Naive thymus-derived CD4-positive, alpha-beta T cell (primary cell): Measurements from ENCODE around the gene FGFR1OP2. TPM values are rescaled to one million over a fixed set of nuclear protein-coding genes. Genes with fewer than 3 reads are reported as not detected.
A peak's percentile ranks its signal among the peaks of the same experiment; 100 is the strongest.

ENCODE experiments used
- ATAC-seq: fragments of 150-1000 bp; cut with Tn5 transposase; 2 replicates; pipeline ENCODE4 v1.10.0; 2021; ENCODE audit warnings: mild to moderate bottlenecking, moderate library complexity
- CTCF ChIA-PET: fragments of 350-600 bp; sonication (Branson Sonifier 250); formaldehyde crosslinking; loops from one replicate; lab custom pipeline; 2021; ENCODE audit warnings: antibody characterized with exemption; lab: Charles Lee
- POLR2A ChIA-PET: fragments of 350-600 bp; sonication (Branson Sonifier 250); formaldehyde crosslinking; loops from one replicate; lab custom pipeline; 2021; ENCODE audit warnings: antibody characterized with exemption, inconsistent platforms; lab: Charles Lee
- DNase-seq, 9 donors: peaks; one replicate each; pipeline versions ENCODE4 v3.0.0 to v3.0.0-alpha.2; 2020 to 2022; ENCODE audit warnings: mixed read lengths in 1 of 9
- H3K27ac ChIP-seq: one replicate; pipeline ENCODE4 v1.7.0; 2013; ENCODE audit warnings: mild to moderate bottlenecking, low read depth, low read length, moderate library complexity
- H3K27me3 ChIP-seq, 2 donors: one replicate each; pipeline ENCODE4 v1.7.0; 2013; ENCODE audit warnings: low read length in 2 of 2, mild to moderate bottlenecking in 2 of 2, moderate library complexity in 2 of 2; ENCODE audit not compliant: control insufficient read depth in 2 of 2, insufficient read depth in 2 of 2
- H3K36me3 ChIP-seq, 3 experiments: 1 replicate in 2 of 3; 2 replicates in 1 of 3; pipeline ENCODE4 v1.7.0; 2013; ENCODE audit warnings: low read length in 3 of 3, mild to moderate bottlenecking in 3 of 3, moderate library complexity in 1 of 3; ENCODE audit not compliant: insufficient read depth in 3 of 3, control insufficient read depth in 2 of 3
- H3K4me1 ChIP-seq, 2 donors: one replicate each; pipeline ENCODE4 v1.7.0; 2013; ENCODE audit warnings: low read length in 2 of 2, mild to moderate bottlenecking in 2 of 2, moderate library complexity in 1 of 2; ENCODE audit not compliant: control insufficient read depth in 2 of 2, insufficient read depth in 2 of 2
- H3K4me3 ChIP-seq: 2 replicates; pipeline ENCODE4 v1.7.0; 2013; ENCODE audit warnings: mild to moderate bottlenecking, low read length
- H3K9me3 ChIP-seq, 3 experiments: 1 replicate in 2 of 3; 2 replicates in 1 of 3; pipeline ENCODE4 v1.7.0; 2013; ENCODE audit warnings: low read length in 3 of 3; ENCODE audit not compliant: control insufficient read depth in 2 of 3
- H3K27ac Mint-ChIP-seq, 9 donors: one replicate each; pipeline ENCODE4 v1.8.0; 2020 to 2022; ENCODE audit warnings: mixed read lengths in 9 of 9, mild to moderate bottlenecking in 8 of 9, moderate library complexity in 5 of 9, inconsistent platforms in 2 of 9
- H3K27me3 Mint-ChIP-seq, 5 donors: one replicate each; pipeline ENCODE4 v1.8.0; 2021 to 2022; ENCODE audit warnings: mixed read lengths in 5 of 5, mild to moderate bottlenecking in 1 of 5
- H3K36me3 Mint-ChIP-seq, 5 donors: one replicate each; pipeline ENCODE4 v1.8.0; 2020 to 2022; ENCODE audit warnings: mixed read lengths in 5 of 5, mild to moderate bottlenecking in 3 of 5, inconsistent platforms in 1 of 5
- H3K4me1 Mint-ChIP-seq, 7 donors: one replicate each; pipeline ENCODE4 v1.8.0; 2020 to 2022; ENCODE audit warnings: mixed read lengths in 7 of 7, mild to moderate bottlenecking in 3 of 7, inconsistent platforms in 1 of 7
- H3K4me3 Mint-ChIP-seq, 10 donors: one replicate each; pipeline ENCODE4 v1.8.0; 2020 to 2022; ENCODE audit warnings: mild to moderate bottlenecking in 10 of 10, mixed read lengths in 10 of 10, moderate library complexity in 6 of 10, inconsistent platforms in 2 of 10
- H3K9me3 Mint-ChIP-seq, 11 donors: one replicate each; pipeline ENCODE4 v1.8.0; 2020 to 2022; ENCODE audit warnings: mixed read lengths in 11 of 11, mild to moderate bottlenecking in 4 of 11, inconsistent platforms in 1 of 11, moderate library complexity in 1 of 11
- intact Hi-C, 2 donors: fragments of 100-400 bp; cut with micrococcal nuclease; formaldehyde crosslinking; loops; one replicate each; pipeline ENCODE4 v1.15.1; 2023
- polyA plus RNA-seq, 2 donors: library from polyadenylated mRNA; unstranded; fragments of 300-500 nt; fragmentation: Illumina TruSeq; gene quantifications; one replicate each; pipeline ENCODE4 v1.2.3, GENCODE V29; 2021
- total RNA-seq, 6 experiments: library from RNA in 5 of 6; stranded (reverse) in 5 of 6; gene quantifications; 1 replicate in 5 of 6; 2 replicates in 1 of 6; pipeline ENCODE4 v1.2.3 and lab custom pipeline; 2021 to 2026

The FGFR1OP2 gene
- total and polyA plus RNA-seq, 7 experiments from 2014 or later, result 35.6 to 90.3 (median 79.4) TPM

DNA sequence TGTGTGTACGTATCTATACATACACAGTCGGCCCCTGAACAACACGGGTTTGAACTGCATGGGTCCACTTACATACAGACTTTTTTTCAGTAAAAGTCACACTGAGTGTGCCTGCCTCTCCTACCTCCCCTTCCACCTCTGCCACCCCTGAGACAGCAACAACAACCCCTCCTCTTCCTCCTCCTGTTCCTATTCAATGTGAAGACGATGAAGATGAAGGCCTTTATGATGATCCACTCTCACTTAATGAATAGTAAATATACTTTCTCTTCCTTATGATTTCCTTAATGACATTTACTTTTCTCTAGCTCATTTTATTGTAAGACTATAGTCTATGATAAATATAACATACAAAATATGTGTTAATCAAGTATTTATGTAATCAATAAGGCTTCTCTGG lies 50.4 kb downstream of the FGFR1OP2 start:
- peaks cover 0 to 4% (median 0%) of the 10 kb centered on the region in 11 donors for H3K9me3 Mint-ChIP-seq
- POLR2A ChIA-PET, result no interaction called here
- H3K4me1 ChIP-seq, result no peaks in the 10 kb centered on the region
- peaks cover 0 to 27% (median 5%) of the 10 kb centered on the region in 7 donors for H3K4me1 Mint-ChIP-seq
- DNase-seq (no peak), ATAC-seq (no peak)
- H3K27ac ChIP-seq, result no peak overlapping the region
- peak overlapping the region in 2 of 9 donors; percentile 14 to 53 for H3K27ac Mint-ChIP-seq
- peaks cover 0 to 38% (median 0%) of the 10 kb centered on the region in 3 experiments for H3K36me3 ChIP-seq
- no peak overlapping the region for H3K4me3 ChIP-seq
- H3K27me3 ChIP-seq, result no peaks in the 10 kb centered on the region
- CTCF ChIA-PET, result no interaction called here
- no peak overlapping the region for H3K4me3 Mint-ChIP-seq
- H3K9me3 ChIP-seq, result no peaks in the 10 kb centered on the region
- intact Hi-C loops, result no loop called here
- peaks cover 21 to 64% (median 48%) of the 10 kb centered on the region in 5 donors for H3K36me3 Mint-ChIP-seq
- no peaks in the 10 kb centered on the region for H3K27me3 Mint-ChIP-seq

DNA sequence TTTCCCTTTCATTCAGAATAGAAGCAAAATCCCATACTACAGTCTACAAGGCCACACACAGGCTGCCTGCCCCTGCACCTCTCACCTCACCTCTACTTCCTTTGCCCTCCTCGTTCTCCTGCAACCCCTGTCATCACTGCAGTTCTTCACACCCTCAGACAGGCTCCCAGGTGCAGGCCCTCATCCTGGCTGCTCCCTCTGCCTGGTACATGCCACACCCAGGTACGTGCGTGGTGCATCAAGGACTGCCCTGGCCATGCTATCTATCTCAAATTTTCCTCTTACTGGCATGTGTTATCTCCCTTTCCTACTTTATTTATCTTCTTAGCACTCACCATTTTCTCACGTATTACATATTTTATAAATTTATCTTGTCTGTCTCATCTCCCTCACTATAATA lies 51.6 kb downstream of the FGFR1OP2 start:
- ATAC-seq (no peak), DNase-seq (no peak)
- Histone ChIP-seq H3K27me3 (no peaks in the 10 kb centered on the region), H3K27ac (no peak overlapping the region), H3K4me3 (no peak overlapping the region), H3K4me1 (no peaks in the 10 kb centered on the region), H3K9me3 (no peaks in the 10 kb centered on the region), H3K36me3 (peaks cover 0 to 43% (median 3%) of the 10 kb centered on the region in 3 experiments)
- Mint-ChIP-seq H3K36me3 (peaks cover 20 to 57% (median 43%) of the 10 kb centered on the region in 5 donors), H3K4me3 (no peak overlapping the region), H3K4me1 (peaks cover 0 to 23% (median 4%) of the 10 kb centered on the region in 7 donors), H3K9me3 (peaks cover 0 to 4% (median 0%) of the 10 kb centered on the region in 11 donors), H3K27me3 (no peaks in the 10 kb centered on the region), H3K27ac (peak overlapping the region in 3 of 9 donors; percentile 3 to 39 (median 17))
- ChIA-PET CTCF (no interaction called here), POLR2A (no interaction called here)
- intact Hi-C loops, result no loop called here

DNA sequence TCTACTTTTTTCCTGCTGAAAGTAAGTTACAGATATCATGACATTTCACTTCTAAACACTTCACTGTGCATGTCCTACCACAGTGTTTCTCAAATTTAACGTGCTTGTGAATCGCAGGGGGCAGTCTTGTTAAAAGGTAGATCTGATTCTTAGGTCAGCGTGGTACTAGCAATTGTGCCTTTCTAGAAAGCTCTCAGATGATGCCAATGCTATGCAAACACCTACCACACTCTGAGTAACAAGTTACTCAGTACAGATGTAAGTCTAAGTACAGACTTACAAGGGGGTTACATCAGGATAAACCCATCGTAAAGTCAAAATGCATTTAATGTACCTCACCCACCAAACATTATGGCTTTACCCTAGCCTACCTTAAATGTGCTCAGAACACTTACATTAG lies 53.6 kb downstream of the FGFR1OP2 start:
- ChIA-PET POLR2A (no interaction called here), CTCF (no interaction called here)
- Histone ChIP-seq H3K27me3 (no peaks in the 10 kb centered on the region), H3K9me3 (no peaks in the 10 kb centered on the region), H3K4me3 (no peak overlapping the region), H3K27ac (no peak overlapping the region), H3K4me1 (no peaks in the 10 kb centered on the region), H3K36me3 (peaks cover 3 to 52% (median 8%) of the 10 kb centered on the region in 3 experiments)
- Mint-ChIP-seq H3K9me3 (peaks cover 0 to 3% (median 0%) of the 10 kb centered on the region in 11 donors), H3K27me3 (no peaks in the 10 kb centered on the region), H3K4me1 (peaks cover 0 to 16% (median 4%) of the 10 kb centered on the region in 7 donors), H3K4me3 (no peak overlapping the region), H3K36me3 (peaks cover 13 to 56% (median 38%) of the 10 kb centered on the region in 5 donors), H3K27ac (no peak overlapping the region)
- intact Hi-C loops, result no loop called here
- ATAC-seq, result no peak
- no peak for DNase-seq

DNA sequence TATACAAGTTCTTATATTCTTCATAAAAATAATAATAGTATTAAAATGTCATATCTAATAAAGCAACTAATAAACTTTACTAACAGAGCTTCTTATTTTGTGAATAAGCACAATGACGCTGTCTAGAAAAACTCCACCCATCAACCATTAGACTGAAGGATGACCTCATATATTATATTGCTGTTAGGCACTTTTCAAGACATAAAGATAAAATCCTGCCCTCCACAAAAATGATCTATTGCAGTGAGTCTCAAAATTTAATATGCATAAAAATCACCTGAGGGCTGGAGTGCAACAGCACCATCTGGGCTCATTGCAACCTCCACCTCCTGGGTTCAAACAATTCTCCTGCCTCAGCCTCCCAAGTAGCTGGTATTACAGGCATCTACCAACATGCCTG lies 55.8 kb downstream of the FGFR1OP2 start:
- H3K27ac Mint-ChIP-seq, result no peak overlapping the region

DNA sequence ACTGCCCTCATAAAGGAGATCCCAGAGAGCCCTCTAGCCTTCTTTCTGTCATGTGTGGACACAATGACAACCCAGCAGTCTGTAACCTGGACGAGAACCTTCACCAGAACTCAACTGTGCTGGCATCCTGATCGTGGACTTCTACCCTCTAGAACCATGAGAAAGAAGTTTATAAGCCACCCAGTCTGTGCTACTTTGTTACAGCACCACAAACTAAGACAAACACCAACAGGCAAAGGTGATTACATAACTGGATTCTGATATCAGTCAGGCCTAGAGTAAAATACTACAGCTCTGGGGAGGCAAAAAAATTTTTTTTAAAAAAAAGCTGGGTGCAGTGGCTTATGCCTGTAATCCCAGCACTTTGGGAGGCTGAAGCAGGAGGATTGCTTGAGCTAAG lies 57.4 kb downstream of the FGFR1OP2 start:
- H3K27ac ChIP-seq, result no peak overlapping the region
- intact Hi-C loops, result no loop called here
- no peak overlapping the region for H3K4me3 ChIP-seq
- H3K36me3 Mint-ChIP-seq, result peaks cover 13 to 49% (median 21%) of the 10 kb centered on the region in 5 donors
- no peaks in the 10 kb centered on the region for H3K9me3 Mint-ChIP-seq
- no peak overlapping the region for H3K27ac Mint-ChIP-seq
- H3K36me3 ChIP-seq, result peaks cover 3 to 50% (median 9%) of the 10 kb centered on the region in 3 experiments
- ATAC-seq (no peak), DNase-seq (no peak)
- H3K4me1 ChIP-seq, result no peaks in the 10 kb centered on the region
- no peak overlapping the region for H3K4me3 Mint-ChIP-seq
- H3K4me1 Mint-ChIP-seq, result peaks cover 0 to 12% (median 8%) of the 10 kb centered on the region in 7 donors
- H3K9me3 ChIP-seq, result no peaks in the 10 kb centered on the region
- ChIA-PET POLR2A (interaction anchor here (1.2 kb wide), 1 partner anchor 17 kb away, joined by 4 read pairs; no protein-coding TSS in a partner anchor), CTCF (interaction anchor here (0.6 to 0.7 kb wide), 3 partner anchors 18 to 116 kb away, joined by 3 to 8 read pairs (median 3); partner anchors contain the start of gene TM7SF3)
- no peaks in the 10 kb centered on the region for H3K27me3 ChIP-seq
- no peaks in the 10 kb centered on the region for H3K27me3 Mint-ChIP-seq

More for the DNA sequence above, 55.8 kb downstream of the FGFR1OP2 start:
- Mint-ChIP-seq H3K4me1 (peaks cover 0 to 18% (median 6%) of the 10 kb centered on the region in 7 donors), H3K36me3 (peaks cover 13 to 52% (median 30%) of the 10 kb centered on the region in 5 donors), H3K4me3 (no peak overlapping the region), H3K27me3 (no peaks in the 10 kb centered on the region), H3K9me3 (no peaks in the 10 kb centered on the region)
- Histone ChIP-seq H3K4me3 (no peak overlapping the region), H3K27ac (no peak overlapping the region), H3K4me1 (no peaks in the 10 kb centered on the region), H3K36me3 (peaks cover 3 to 61% (median 9%) of the 10 kb centered on the region in 3 experiments), H3K9me3 (no peaks in the 10 kb centered on the region), H3K27me3 (no peaks in the 10 kb centered on the region)
- intact Hi-C loops, result no loop called here
- POLR2A ChIA-PET, result no interaction called here
- CTCF ChIA-PET, result interaction anchor here (1.6 kb wide), 1 partner anchor 14 kb away, joined by 3 read pairs; no protein-coding TSS in a partner anchor
- no peak for ATAC-seq
- DNase-seq, result no peak

DNA sequence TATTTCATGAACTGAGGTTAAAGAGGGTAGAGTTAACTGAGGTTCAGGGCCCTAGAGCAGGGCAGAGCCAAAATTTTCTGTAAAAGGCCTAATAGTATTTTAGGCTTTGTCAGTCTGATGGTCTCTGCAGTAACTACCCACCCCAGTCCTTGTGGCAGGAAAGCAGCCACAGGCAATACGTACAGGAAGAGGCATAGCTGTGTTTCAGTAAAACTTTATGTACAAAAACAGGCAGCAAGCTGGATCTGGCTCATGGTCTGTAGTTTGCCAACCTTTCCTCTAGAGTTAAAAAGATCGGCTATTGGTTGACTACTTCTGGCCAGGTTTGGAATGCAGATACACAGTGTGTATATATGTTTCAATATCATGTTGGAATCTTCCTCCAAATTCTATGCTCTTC lies 58.7 kb downstream of the FGFR1OP2 start:
- Histone ChIP-seq H3K4me3 (no peak overlapping the region), H3K27me3 (no peaks in the 10 kb centered on the region), H3K27ac (no peak overlapping the region), H3K4me1 (no peaks in the 10 kb centered on the region), H3K9me3 (no peaks in the 10 kb centered on the region), H3K36me3 (peaks cover 3 to 43% (median 9%) of the 10 kb centered on the region in 3 experiments)
- ChIA-PET CTCF (no interaction called here), POLR2A (interaction anchor here (1.2 kb wide), 1 partner anchor 16 kb away, joined by 4 read pairs; no protein-coding TSS in a partner anchor)
- H3K4me1 Mint-ChIP-seq, result peaks cover 0 to 18% (median 15%) of the 10 kb centered on the region in 7 donors
- peaks cover 13 to 57% (median 21%) of the 10 kb centered on the region in 5 donors for H3K36me3 Mint-ChIP-seq
- ATAC-seq (no peak), DNase-seq (no peak)
- no peaks in the 10 kb centered on the region for H3K27me3 Mint-ChIP-seq
- no peak overlapping the region for H3K27ac Mint-ChIP-seq
- intact Hi-C loops, result no loop called here
- H3K4me3 Mint-ChIP-seq, result no peak overlapping the region
- H3K9me3 Mint-ChIP-seq, result no peaks in the 10 kb centered on the region

DNA sequence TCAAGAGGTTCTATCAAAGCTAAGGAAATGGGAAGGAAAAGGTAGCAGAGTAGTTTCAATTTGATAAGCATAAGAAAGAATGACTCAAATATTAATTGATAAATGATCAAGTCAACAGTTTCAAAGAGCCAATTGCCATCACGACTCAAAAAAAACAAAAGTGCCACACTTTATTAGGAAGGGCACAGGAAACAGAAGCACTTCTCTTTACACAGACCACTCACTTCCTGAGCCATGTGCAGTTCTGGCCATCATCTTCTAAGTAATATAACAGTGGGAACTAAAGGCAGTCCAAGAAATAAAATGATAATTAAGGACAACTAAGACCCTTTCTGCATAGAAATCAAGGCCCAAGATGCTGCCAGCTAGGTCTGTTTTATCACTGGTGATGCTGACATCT lies 62.7 kb downstream of the FGFR1OP2 start:
- CTCF ChIA-PET, result no interaction called here
- H3K27ac Mint-ChIP-seq, result no peak overlapping the region

More for the DNA sequence above, 62.7 kb downstream of the FGFR1OP2 start:
- no peak overlapping the region for H3K27ac ChIP-seq
- H3K9me3 ChIP-seq, result no peaks in the 10 kb centered on the region
- H3K27me3 Mint-ChIP-seq, result no peaks in the 10 kb centered on the region
- H3K27me3 ChIP-seq, result no peaks in the 10 kb centered on the region
- H3K9me3 Mint-ChIP-seq, result no peaks in the 10 kb centered on the region
- POLR2A ChIA-PET, result interaction anchor here (1.2 kb wide), 1 partner anchor 22 kb away, joined by 4 read pairs; the partner anchor contains the start of gene MED21
- peaks cover 0 to 20% (median 5%) of the 10 kb centered on the region in 3 experiments for H3K36me3 ChIP-seq
- H3K36me3 Mint-ChIP-seq, result peaks cover 9 to 44% (median 14%) of the 10 kb centered on the region in 5 donors
- H3K4me3 ChIP-seq, result no peak overlapping the region
- intact Hi-C loops, result no loop called here
- DNase-seq (no peak), ATAC-seq (no peak)
- H3K4me3 Mint-ChIP-seq, result no peak overlapping the region
- H3K4me1 Mint-ChIP-seq, result peaks cover 16 to 37% (median 30%) of the 10 kb centered on the region in 7 donors
- H3K4me1 ChIP-seq, result no peaks in the 10 kb centered on the region
